IgD-negative memory B cell (primary cell): ENCODE results near the gene EIF5A. TPM values are rescaled to one million over a fixed set of nuclear protein-coding genes. Genes with fewer than 3 reads are reported as not detected.

Experiments used
- polyA plus RNA-seq: library from polyadenylated mRNA; unstranded; fragments of 300-500 nt; fragmentation: Illumina TruSeq; gene quantifications from one replicate; pipeline ENCODE4 v1.2.3, GENCODE V29; 2021

Gene EIF5A
- polyA plus RNA-seq, 1 donor from 2014 or later: 221 TPM

Other genes with a start within 250 kb of the EIF5A start
- not detected for gene CLEC10A, start 227.4 kb upstream of the EIF5A start, polyA plus RNA-seq
- gene ASGR2, start 192.8 kb upstream of the EIF5A start, polyA plus RNA-seq: 0.60 TPM
- 0.50 TPM for gene ASGR1, start 128.3 kb upstream of the EIF5A start, polyA plus RNA-seq
- 0.38 TPM for gene DLG4, start 87.8 kb upstream of the EIF5A start, polyA plus RNA-seq
- 88.6 TPM for gene ACADVL, start 87.7 kb upstream of the EIF5A start, polyA plus RNA-seq
- 32.3 TPM for gene DVL2, start 73.1 kb upstream of the EIF5A start, polyA plus RNA-seq
- gene PHF23, start 68.2 kb upstream of the EIF5A start, polyA plus RNA-seq: 38.2 TPM
- gene GABARAP, start 65.2 kb upstream of the EIF5A start, polyA plus RNA-seq: 1,138 TPM
- gene CTDNEP1, start 55.9 kb upstream of the EIF5A start, polyA plus RNA-seq: 48.7 TPM
- 86.8 TPM for gene ELP5, start 55.4 kb upstream of the EIF5A start, polyA plus RNA-seq
- gene CLDN7, start 45.1 kb upstream of the EIF5A start, polyA plus RNA-seq: 1.2 TPM
- not detected for gene SLC2A4, start 25.9 kb upstream of the EIF5A start, polyA plus RNA-seq
- gene YBX2, start 13.0 kb upstream of the EIF5A start, polyA plus RNA-seq: not detected
- gene GPS2, start 7.7 kb downstream of the EIF5A start, polyA plus RNA-seq: 128 TPM
- gene NEURL4, start 21.7 kb downstream of the EIF5A start, polyA plus RNA-seq: 1.7 TPM
- gene ACAP1, start 28.9 kb downstream of the EIF5A start, polyA plus RNA-seq: 251 TPM
- gene KCTD11, start 44.5 kb downstream of the EIF5A start, polyA plus RNA-seq: 6.8 TPM
- gene TMEM95, start 47.5 kb downstream of the EIF5A start, polyA plus RNA-seq: not detected
- 4.4 TPM for gene TNK1, start 73.5 kb downstream of the EIF5A start, polyA plus RNA-seq
- 113 TPM for gene PLSCR3, start 86.9 kb downstream of the EIF5A start, polyA plus RNA-seq
- 84.7 TPM for gene TMEM256, start 96.5 kb downstream of the EIF5A start, polyA plus RNA-seq
- not detected for gene NLGN2, start 100.2 kb downstream of the EIF5A start, polyA plus RNA-seq
- not detected for gene SPEM1, start 112.7 kb downstream of the EIF5A start, polyA plus RNA-seq
- gene SPEM2, start 118.0 kb downstream of the EIF5A start, polyA plus RNA-seq: not detected
- gene SPEM3, start 121.2 kb downstream of the EIF5A start, polyA plus RNA-seq: not detected
- 25.5 TPM for gene TMEM102, start 127.8 kb downstream of the EIF5A start, polyA plus RNA-seq
- gene FGF11, start 131.9 kb downstream of the EIF5A start, polyA plus RNA-seq: not detected
- 13.8 TPM for gene CHRNB1, start 137.4 kb downstream of the EIF5A start, polyA plus RNA-seq
- 15.9 TPM for gene ZBTB4, start 172.0 kb downstream of the EIF5A start, polyA plus RNA-seq
- not detected for gene SLC35G6, start 173.8 kb downstream of the EIF5A start, polyA plus RNA-seq
- gene POLR2A, start 176.7 kb downstream of the EIF5A start, polyA plus RNA-seq: 55.7 TPM
- 45.1 TPM for gene TNFSF12, start 241.4 kb downstream of the EIF5A start, polyA plus RNA-seq